Aorta (tissue), 5 donors: Measurements from ENCODE around the gene RBAK. TPM values are rescaled to one million over a fixed set of nuclear protein-coding genes. Genes with fewer than 3 reads are reported as not detected.

Experiments used
- ATAC-seq: fragments of 200-7000 bp; cut with Tn5 transposase; one replicate; pipeline ENCODE4 v1.9.1; 2022; ENCODE audit warnings: moderate library complexity; ENCODE audit not compliant: low FRiP score
- DNase-seq, 2 donors: peaks; one replicate each; pipeline ENCODE4 v3.0.0-alpha.2; 2020
- H3K27ac ChIP-seq, 2 donors: one replicate each; pipeline ENCODE4 v1.5.1; 2013; ENCODE audit warnings: low read length in 2 of 2, mild to moderate bottlenecking in 2 of 2, moderate library complexity in 2 of 2, control low read depth in 1 of 2, inconsistent platforms in 1 of 2, low read depth in 1 of 2
- H3K27me3 ChIP-seq, 2 donors: one replicate each; pipeline ENCODE4 v1.6.1; 2013; ENCODE audit warnings: control low read depth in 1 of 2, low read length in 1 of 2, mild to moderate bottlenecking in 1 of 2, moderate library complexity in 1 of 2; ENCODE audit not compliant: insufficient read depth in 2 of 2, control insufficient read depth in 1 of 2
- H3K36me3 ChIP-seq, 2 donors: one replicate each; pipeline ENCODE4 v1.6.1; 2013; ENCODE audit warnings: control low read depth in 1 of 2, low read length in 1 of 2, mild to moderate bottlenecking in 1 of 2; ENCODE audit not compliant: insufficient read depth in 2 of 2, control insufficient read depth in 1 of 2
- H3K4me1 ChIP-seq, 2 donors: one replicate each; pipeline ENCODE4 v1.6.1; 2013; ENCODE audit warnings: low read length in 2 of 2, control low read depth in 1 of 2, mild to moderate bottlenecking in 1 of 2, moderate library complexity in 1 of 2; ENCODE audit not compliant: insufficient read depth in 2 of 2, control insufficient read depth in 1 of 2
- H3K4me3 ChIP-seq, 2 donors: one replicate each; pipeline ENCODE4 v1.5.1; 2013; ENCODE audit warnings: low read length in 2 of 2, control low read depth in 1 of 2, mild to moderate bottlenecking in 1 of 2
- H3K9me3 ChIP-seq: one replicate; pipeline ENCODE4 v1.6.1; 2013; ENCODE audit warnings: mild to moderate bottlenecking, low read length; ENCODE audit not compliant: control insufficient read depth
- WGBS, 2 donors: extraction: QIAGEN DNeasy Blood & Tissue Kit; methylation state at CpG; one replicate each; pipeline ENCODE4 v1.1.7; 2013; 5-methylcytosine and 5-hydroxymethylcytosine counted together
- intact Hi-C, 2 donors: fragments of 100-400 bp; cut with DNase I; formaldehyde crosslinking; loops; one replicate each; pipeline versions ENCODE4 v1.14.2 to v1.15.0; 2022
- long read RNA-seq, 2 donors: library from polyadenylated mRNA; unstranded; transcript quantifications; one replicate each; pipeline ENCODE4 v2.0.0, GENCODE V29; 2020 to 2021
- polyA plus RNA-seq, 2 donors: library from polyadenylated mRNA; stranded (reverse); fragments of 200-250 nt; gene quantifications; one replicate each; pipeline ENCODE4 v1.2.3, GENCODE V29; 2013
- total RNA-seq, 2 donors: library from RNA; stranded (reverse); fragmentation: NEBNext Ultra II Directional; extraction: Animal tissue kit (Norgen Biotek cat#: 25700); gene quantifications; one replicate each; pipeline ENCODE4 v1.2.1, GENCODE V29; 2021
- donor health status: healthy with polysubstance abuse.
- donor health status: Bipolar disorder and iron deficiency.
- donor health status: DM: no; HTN: no; CAD: no.
- donor health status: DM: no; HTN: no; CAD: no.
- donor health status: DM: yes; HTN: yes; CAD: no.

The RBAK gene
- total RNA-seq: 10 to 100 TPM; 11.3 to 12.1 TPM
- polyA plus RNA-seq: 1 to 10 TPM; 1.3 to 4.7 TPM
- long read RNA-seq, donor 1, partial matches to known transcripts: 0 of 2 reads
- long read RNA-seq, donor 1, other reads (novel, unspliced or antisense): 2 of 2 reads
- long read RNA-seq, donor 2, partial matches to known transcripts: 0 of 1 reads
- long read RNA-seq, donor 2, other reads (novel, unspliced or antisense): 1 of 1 reads

GRCh38 chr7:5045558-5046396, at the start of gene RBAK:
RBAK (plus strand) TSS chr7:5045860; CDS start chr7:5048077, 2,217 bp downstream.
- peak; percentile 98 for DNase-seq
- Histone ChIP-seq H3K9me3 (no peaks in the 10 kb centered on the region), H3K27me3 (no peaks in the 10 kb centered on the region), H3K27ac (peak within 1 kb of the TSS in 1 of 2 donors; percentile 42), H3K4me1 (no peaks in the 10 kb centered on the region), H3K4me3 (peak within 1 kb of the TSS; percentile 43 to 78), H3K36me3 (peaks cover 2 to 4% of the 10 kb centered on the region in 2 donors)
- ATAC-seq: peak; percentile 99
- intact Hi-C loops: no loop called here
- WGBS, 2 donors: 0 to 1% methylated on average over 60 to 69 of the region's 69 CpGs

GRCh38 chr7:4996696-4997222, 48.9 kb upstream of the RBAK start:
- ATAC-seq (no peak), DNase-seq (no peak)
- no peak overlapping the region for H3K4me3 ChIP-seq
- no peak overlapping the region for H3K27ac ChIP-seq
- no peaks in the 10 kb centered on the region for H3K4me1 ChIP-seq
- intact Hi-C loops: no loop called here
- no peaks in the 10 kb centered on the region for H3K27me3 ChIP-seq
- WGBS, 2 donors: 84 to 86% methylated on average over 7 of the region's 7 CpGs
- H3K9me3 ChIP-seq: no peaks in the 10 kb centered on the region
- H3K36me3 ChIP-seq: peaks cover 0 to 9% of the 10 kb centered on the region in 2 donors

GRCh38 chr7:4998244-4998643, 47.4 kb upstream of the RBAK start:
- no peaks in the 10 kb centered on the region for H3K9me3 ChIP-seq
- intact Hi-C loops: no loop called here
- no peaks in the 10 kb centered on the region for H3K4me1 ChIP-seq
- H3K4me3 ChIP-seq: no peak overlapping the region
- 85 to 86% methylated on average over 3 of the region's 3 CpGs for WGBS, 2 donors
- H3K36me3 ChIP-seq: peaks cover 0 to 3% of the 10 kb centered on the region in 2 donors
- ATAC-seq: no peak
- no peaks in the 10 kb centered on the region for H3K27me3 ChIP-seq
- H3K27ac ChIP-seq: no peak overlapping the region
- DNase-seq: no peak

DNA sequence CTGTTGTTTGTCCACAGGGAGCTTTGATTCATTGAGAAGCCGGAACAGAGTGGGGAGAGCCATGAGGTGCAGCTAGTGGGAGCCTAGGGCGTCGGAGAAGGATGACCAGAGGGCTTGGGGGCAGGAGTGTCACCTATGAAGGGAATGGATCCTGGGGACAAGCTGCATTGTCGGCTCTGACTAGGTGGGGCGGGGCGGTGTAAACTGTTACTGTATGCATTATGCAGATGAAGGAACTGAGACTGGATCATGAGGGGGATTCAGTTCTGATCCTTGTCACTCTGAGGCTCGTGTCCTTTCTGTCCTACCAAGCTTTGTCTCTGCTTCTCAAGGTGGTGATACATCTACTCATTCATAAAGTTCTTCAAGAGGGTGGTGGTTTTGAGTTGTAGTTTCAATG, 46.8 kb upstream of the RBAK start:
- Histone ChIP-seq H3K4me3 (no peak overlapping the region), H3K4me1 (no peaks in the 10 kb centered on the region), H3K9me3 (no peaks in the 10 kb centered on the region), H3K36me3 (no peaks in the 10 kb centered on the region), H3K27ac (no peak overlapping the region), H3K27me3 (no peaks in the 10 kb centered on the region)
- no peak for DNase-seq
- 88 to 92% methylated on average over 7 of the region's 7 CpGs for WGBS, 2 donors
- no peak for ATAC-seq
- intact Hi-C loops: no loop called here

- Histone ChIP-seq H3K4me1 (no peaks in the 10 kb centered on the region), H3K27ac (no peak overlapping the region), H3K4me3 (no peak overlapping the region), H3K27me3 (no peaks in the 10 kb centered on the region), H3K36me3 (no peaks in the 10 kb centered on the region), H3K9me3 (no peaks in the 10 kb centered on the region)
- intact Hi-C loops: no loop called here
- DNase-seq: no peak
- no peak for ATAC-seq
- WGBS, 2 donors: 80 to 89% methylated on average over 5 of the region's 5 CpGs
Measured at GRCh38 chr7:4999369-4999950, 46.2 kb upstream of the RBAK start.

DNA sequence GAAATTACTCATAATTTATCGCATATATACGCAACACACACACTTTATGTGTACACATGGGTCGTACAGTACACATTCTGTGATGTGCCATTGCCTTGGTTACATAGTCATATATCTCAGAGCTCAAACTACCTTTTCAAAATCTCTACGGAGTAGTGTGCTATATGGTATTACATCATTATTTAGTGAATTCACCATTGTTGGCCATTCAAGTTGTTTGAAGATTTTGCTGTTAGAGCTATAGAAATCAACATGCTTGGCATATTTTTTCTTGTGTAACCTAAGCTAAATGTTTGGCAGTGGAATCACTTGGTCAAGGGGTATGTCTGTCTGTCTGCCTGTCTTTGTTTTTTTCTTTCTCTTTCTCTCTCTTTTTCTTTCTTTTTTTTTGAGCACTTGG, 44.7 kb upstream of the RBAK start:
- H3K36me3 ChIP-seq: peaks cover 0 to 3% of the 10 kb centered on the region in 2 donors
- no peak for DNase-seq
- H3K4me1 ChIP-seq: no peaks in the 10 kb centered on the region
- no peak for ATAC-seq
- no peaks in the 10 kb centered on the region for H3K9me3 ChIP-seq
- no peak overlapping the region for H3K4me3 ChIP-seq
- no peak overlapping the region for H3K27ac ChIP-seq
- WGBS, 2 donors: 90 to 93% methylated on average over 4 of the region's 4 CpGs
- intact Hi-C loops: no loop called here
- no peaks in the 10 kb centered on the region for H3K27me3 ChIP-seq

DNA sequence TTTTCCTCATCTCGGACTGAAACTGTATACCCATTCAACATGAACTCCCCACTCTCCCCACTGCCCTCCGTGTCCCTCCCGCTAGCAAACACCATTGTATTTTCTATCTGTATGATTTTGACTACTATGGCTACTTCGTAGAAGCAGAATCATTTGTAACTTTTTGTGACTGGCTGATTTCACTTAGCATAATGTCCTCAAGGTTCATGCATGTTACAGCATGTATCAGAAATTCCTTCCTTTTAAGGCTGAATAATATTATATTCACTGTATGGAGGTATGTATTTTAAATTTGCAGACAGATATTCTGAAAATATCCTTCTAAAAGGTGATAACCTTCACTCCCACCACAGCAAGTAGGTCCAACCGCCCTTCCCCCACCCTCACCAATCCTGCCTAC, 43.7 kb upstream of the RBAK start:
- H3K4me1 ChIP-seq: no peaks in the 10 kb centered on the region
- no peaks in the 10 kb centered on the region for H3K9me3 ChIP-seq
- DNase-seq (no peak), ATAC-seq (no peak)
- peaks cover 0 to 3% of the 10 kb centered on the region in 2 donors for H3K36me3 ChIP-seq
- H3K27me3 ChIP-seq: no peaks in the 10 kb centered on the region
- WGBS, 2 donors: 92 to 95% methylated on average over 5 of the region's 5 CpGs
- H3K4me3 ChIP-seq: no peak overlapping the region
- intact Hi-C loops: no loop called here
- no peak overlapping the region for H3K27ac ChIP-seq

- Histone ChIP-seq H3K27me3 (no peaks in the 10 kb centered on the region), H3K4me1 (no peaks in the 10 kb centered on the region), H3K9me3 (no peaks in the 10 kb centered on the region), H3K36me3 (peaks cover 0 to 5% of the 10 kb centered on the region in 2 donors), H3K27ac (no peak overlapping the region), H3K4me3 (no peak overlapping the region)
- intact Hi-C loops: no loop called here
- ATAC-seq (no peak), DNase-seq (no peak)
- 72 to 91% methylated on average over 1 of the region's 1 CpG for WGBS, 2 donors
Measured at GRCh38 chr7:5005066-5005465, 40.6 kb upstream of the RBAK start.
